ENCODE measurements around the gene AGPS.

DNA sequence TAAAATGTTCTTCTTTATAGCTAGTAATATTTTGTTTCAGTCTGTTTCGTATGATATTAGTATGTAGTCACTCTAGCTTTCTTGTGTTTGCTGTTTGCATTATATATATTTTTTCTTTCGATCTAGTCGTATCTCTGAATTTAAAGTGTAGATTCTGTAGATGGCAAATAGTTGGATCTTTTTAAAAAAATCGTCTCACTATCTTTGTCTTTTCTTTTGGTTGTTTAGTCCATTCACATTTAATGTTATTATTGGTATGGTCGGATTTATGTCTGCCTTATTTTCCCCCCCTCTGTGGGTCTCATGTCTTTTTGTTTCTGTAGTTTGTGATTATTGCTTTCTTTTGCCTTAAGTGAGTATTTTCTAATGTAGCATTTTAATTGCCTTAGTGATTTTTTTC lies 84.3 kb downstream of the AGPS start:
- TF ChIP-seq, protein P1, sequence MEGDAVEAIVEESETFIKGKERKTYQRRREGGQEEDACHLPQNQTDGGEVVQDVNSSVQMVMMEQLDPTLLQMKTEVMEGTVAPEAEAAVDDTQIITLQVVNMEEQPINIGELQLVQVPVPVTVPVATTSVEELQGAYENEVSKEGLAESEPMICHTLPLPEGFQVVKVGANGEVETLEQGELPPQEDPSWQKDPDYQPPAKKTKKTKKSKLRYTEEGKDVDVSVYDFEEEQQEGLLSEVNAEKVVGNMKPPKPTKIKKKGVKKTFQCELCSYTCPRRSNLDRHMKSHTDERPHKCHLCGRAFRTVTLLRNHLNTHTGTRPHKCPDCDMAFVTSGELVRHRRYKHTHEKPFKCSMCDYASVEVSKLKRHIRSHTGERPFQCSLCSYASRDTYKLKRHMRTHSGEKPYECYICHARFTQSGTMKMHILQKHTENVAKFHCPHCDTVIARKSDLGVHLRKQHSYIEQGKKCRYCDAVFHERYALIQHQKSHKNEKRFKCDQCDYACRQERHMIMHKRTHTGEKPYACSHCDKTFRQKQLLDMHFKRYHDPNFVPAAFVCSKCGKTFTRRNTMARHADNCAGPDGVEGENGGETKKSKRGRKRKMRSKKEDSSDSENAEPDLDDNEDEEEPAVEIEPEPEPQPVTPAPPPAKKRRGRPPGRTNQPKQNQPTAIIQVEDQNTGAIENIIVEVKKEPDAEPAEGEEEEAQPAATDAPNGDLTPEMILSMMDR (IDR thresholded peaks at IDR 0.05 in 2 of 3, conservative IDR thresholded peaks at IDR 0.05 in 1 of 3; ENCODE audit: control insufficient read depth in 2 of 3, extremely low read depth in 1 of 3, insufficient read depth in 1 of 3, low read depth in 3 of 3, low read length in 3 of 3), result no peak
- TF ChIP-seq, protein P2, sequence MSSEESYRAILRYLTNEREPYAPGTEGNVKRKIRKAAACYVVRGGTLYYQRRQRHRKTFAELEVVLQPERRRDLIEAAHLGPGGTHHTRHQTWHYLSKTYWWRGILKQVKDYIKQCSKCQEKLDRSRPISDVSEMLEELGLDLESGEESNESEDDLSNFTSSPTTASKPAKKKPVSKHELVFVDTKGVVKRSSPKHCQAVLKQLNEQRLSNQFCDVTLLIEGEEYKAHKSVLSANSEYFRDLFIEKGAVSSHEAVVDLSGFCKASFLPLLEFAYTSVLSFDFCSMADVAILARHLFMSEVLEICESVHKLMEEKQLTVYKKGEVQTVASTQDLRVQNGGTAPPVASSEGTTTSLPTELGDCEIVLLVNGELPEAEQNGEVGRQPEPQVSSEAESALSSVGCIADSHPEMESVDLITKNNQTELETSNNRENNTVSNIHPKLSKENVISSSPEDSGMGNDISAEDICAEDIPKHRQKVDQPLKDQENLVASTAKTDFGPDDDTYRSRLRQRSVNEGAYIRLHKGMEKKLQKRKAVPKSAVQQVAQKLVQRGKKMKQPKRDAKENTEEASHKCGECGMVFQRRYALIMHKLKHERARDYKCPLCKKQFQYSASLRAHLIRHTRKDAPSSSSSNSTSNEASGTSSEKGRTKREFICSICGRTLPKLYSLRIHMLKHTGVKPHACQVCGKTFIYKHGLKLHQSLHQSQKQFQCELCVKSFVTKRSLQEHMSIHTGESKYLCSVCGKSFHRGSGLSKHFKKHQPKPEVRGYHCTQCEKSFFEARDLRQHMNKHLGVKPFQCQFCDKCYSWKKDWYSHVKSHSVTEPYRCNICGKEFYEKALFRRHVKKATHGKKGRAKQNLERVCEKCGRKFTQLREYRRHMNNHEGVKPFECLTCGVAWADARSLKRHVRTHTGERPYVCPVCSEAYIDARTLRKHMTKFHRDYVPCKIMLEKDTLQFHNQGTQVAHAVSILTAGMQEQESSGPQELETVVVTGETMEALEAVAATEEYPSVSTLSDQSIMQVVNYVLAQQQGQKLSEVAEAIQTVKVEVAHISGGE (CRISPR knock-in tag; IDR thresholded peaks at IDR 0.05), result no peak
